ENCODE results near the gene SPTBN4. TPM values are rescaled to one million over a fixed set of nuclear protein-coding genes. Genes with fewer than 3 reads are reported as not detected.
"Not testable (repeated sequence)": the region's sequence is repeated elsewhere in the genome, so short reads cannot be mapped to it uniquely, and the experiment has no call there.

Gene SPTBN4
- total RNA-seq, 2 experiments from 2014 or later: 1.3 to 2.3 TPM

DNA sequence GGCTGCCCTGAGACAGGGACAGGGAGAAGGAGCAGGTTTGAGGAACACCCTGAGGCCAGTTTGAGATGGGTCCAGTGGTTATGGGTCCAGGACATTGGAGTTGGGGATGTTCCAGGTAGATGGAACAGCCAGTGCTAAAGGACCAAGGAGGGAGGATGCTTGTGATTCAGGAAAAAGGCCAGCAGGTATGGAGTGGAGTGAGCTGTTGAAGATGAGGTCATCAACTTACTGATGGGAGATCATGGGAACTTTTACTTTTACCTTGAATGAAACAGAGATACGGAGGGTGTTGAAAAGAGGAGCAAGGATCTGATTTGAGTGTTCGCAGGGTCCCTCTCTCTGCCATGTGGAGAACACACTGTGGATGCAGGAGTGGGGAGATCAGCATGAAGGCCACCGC lies 25.5 kb downstream of the SPTBN4 start:
- CTCF ChIA-PET: interaction anchor here (1.7 kb wide), 1 partner anchor 187 kb away, joined by 4 read pairs; no protein-coding TSS in a partner anchor
- H3K27ac Mint-ChIP-seq: no peak overlapping the region
- H3K9me3 Mint-ChIP-seq: no peaks in the 10 kb centered on the region
- TF ChIP-seq, protein P1, sequence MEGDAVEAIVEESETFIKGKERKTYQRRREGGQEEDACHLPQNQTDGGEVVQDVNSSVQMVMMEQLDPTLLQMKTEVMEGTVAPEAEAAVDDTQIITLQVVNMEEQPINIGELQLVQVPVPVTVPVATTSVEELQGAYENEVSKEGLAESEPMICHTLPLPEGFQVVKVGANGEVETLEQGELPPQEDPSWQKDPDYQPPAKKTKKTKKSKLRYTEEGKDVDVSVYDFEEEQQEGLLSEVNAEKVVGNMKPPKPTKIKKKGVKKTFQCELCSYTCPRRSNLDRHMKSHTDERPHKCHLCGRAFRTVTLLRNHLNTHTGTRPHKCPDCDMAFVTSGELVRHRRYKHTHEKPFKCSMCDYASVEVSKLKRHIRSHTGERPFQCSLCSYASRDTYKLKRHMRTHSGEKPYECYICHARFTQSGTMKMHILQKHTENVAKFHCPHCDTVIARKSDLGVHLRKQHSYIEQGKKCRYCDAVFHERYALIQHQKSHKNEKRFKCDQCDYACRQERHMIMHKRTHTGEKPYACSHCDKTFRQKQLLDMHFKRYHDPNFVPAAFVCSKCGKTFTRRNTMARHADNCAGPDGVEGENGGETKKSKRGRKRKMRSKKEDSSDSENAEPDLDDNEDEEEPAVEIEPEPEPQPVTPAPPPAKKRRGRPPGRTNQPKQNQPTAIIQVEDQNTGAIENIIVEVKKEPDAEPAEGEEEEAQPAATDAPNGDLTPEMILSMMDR (IDR thresholded peaks at IDR 0.05): no peak
- peaks cover 6% of the 10 kb centered on the region for H3K4me1 Mint-ChIP-seq (ENCODE audit: low read depth)
- no peak overlapping the region for H3K4me3 Mint-ChIP-seq
- no peaks in the 10 kb centered on the region for H3K36me3 Mint-ChIP-seq (ENCODE audit: low read depth)
- no peak for ATAC-seq
- no peak for DNase-seq
- POLR2A ChIA-PET: no interaction called here
- intact Hi-C loops (cut with micrococcal nuclease): no loop called here
- peaks cover 13% of the 10 kb centered on the region for H3K27me3 Mint-ChIP-seq

DNA sequence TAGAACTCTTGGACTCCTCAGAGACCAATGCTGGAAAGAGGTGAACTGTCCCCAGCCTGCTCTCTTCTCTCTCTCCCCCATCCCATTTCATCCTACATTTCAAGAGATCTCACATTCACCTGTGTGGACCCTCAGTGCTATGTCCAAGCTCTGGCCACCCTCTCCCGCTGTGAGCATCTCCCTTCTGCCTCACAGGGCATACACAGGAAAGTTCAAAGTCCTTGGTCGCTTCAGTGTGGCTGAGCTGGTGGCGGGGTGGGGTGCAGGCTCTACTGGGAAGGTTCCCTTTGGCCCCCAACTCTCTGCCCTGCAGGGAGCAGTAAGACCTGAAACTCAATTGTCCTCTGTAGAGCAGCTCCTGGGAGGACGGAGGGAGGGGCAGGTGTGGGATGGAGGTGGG lies 27.0 kb downstream of the SPTBN4 start:
- Mint-ChIP-seq H3K27ac (no peak overlapping the region), H3K4me1 (ENCODE audit: low read depth) (no peaks in the 10 kb centered on the region)
- TF ChIP-seq, protein P1 (IDR thresholded peaks at IDR 0.05): no peak

DNA sequence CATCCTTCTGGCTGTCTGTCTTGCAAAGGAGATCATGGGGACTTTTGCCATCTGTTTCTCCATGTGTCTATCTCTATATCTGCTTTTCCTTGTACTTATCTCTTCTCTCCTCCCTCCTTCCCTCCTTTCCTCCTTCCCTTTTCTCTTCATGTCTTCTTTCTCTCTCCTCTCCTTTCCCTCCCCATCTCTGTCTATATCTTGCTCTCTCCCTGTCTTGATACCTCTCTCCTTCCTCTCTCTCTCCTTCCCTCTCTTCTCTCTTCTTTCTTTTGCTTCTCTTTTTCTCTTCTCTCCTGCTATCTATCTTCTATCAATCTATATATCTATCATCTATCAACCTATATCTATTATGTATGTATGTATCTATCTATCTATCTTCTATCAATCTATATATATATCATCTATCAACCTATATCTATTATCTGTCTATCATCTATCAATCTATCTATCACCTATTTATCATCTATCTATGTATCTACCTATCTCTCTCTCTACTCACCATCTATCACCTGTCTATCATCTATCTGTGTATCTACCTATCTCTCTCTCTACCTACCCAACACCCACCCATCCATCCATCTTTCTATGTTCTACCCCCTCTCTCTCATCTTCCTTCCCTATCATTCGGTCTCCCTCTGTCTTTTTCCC lies 27.5 kb downstream of the SPTBN4 start:
- peaks cover 5% of the 10 kb centered on the region for H3K27me3 Mint-ChIP-seq
- DNase-seq (no peak), ATAC-seq (no peak)
- H3K4me1 Mint-ChIP-seq (ENCODE audit: low read depth): no peaks in the 10 kb centered on the region
- ChIA-PET CTCF (interaction anchor here (1.0 kb wide), 1 partner anchor 15 kb away, joined by 3 read pairs; no protein-coding TSS in a partner anchor), POLR2A (no interaction called here)
- H3K9me3 Mint-ChIP-seq: no peaks in the 10 kb centered on the region
- H3K27ac Mint-ChIP-seq: no peak overlapping the region
- no peaks in the 10 kb centered on the region for H3K36me3 Mint-ChIP-seq (ENCODE audit: low read depth)
- H3K4me3 Mint-ChIP-seq: no peak overlapping the region
- intact Hi-C loops (cut with micrococcal nuclease): no loop called here
- TF ChIP-seq, protein P1 (IDR thresholded peaks at IDR 0.05): peak; percentile 15

More for the DNA sequence above, 27.0 kb downstream of the SPTBN4 start:
- no peaks in the 10 kb centered on the region for H3K9me3 Mint-ChIP-seq
- H3K4me3 Mint-ChIP-seq: no peak overlapping the region
- no peak for ATAC-seq
- H3K27me3 Mint-ChIP-seq: peaks cover 5% of the 10 kb centered on the region
- intact Hi-C loops (cut with micrococcal nuclease): no loop called here
- POLR2A ChIA-PET: no interaction called here
- CTCF ChIA-PET: interaction anchor here (1.0 to 1.7 kb wide), 2 partner anchors 16 to 188 kb away, joined by 3 to 4 read pairs; no protein-coding TSS in a partner anchor
- no peak for DNase-seq
- H3K36me3 Mint-ChIP-seq (ENCODE audit: low read depth): no peaks in the 10 kb centered on the region

DNA sequence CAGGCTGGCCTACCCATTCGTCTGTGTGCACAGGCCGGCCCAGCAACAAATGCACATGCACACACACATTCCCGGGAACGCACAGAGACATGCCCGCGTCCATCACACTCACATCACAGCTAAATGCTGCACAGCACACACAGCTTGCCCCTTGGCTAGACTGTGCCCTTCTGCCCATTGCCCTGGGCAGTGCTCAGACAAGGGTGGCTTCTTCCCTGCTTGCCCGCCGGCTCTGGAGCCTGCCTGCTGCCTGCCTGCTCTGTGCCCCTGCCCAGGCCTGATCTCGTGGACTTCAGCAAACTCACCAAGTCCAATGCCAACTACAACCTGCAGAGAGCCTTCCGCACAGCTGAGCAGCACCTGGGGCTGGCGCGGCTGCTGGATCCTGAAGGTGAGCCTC lies 30.4 kb downstream of the SPTBN4 start:
- H3K27me3 Mint-ChIP-seq: peaks cover 5% of the 10 kb centered on the region
- CTCF ChIA-PET: no interaction called here

DNA sequence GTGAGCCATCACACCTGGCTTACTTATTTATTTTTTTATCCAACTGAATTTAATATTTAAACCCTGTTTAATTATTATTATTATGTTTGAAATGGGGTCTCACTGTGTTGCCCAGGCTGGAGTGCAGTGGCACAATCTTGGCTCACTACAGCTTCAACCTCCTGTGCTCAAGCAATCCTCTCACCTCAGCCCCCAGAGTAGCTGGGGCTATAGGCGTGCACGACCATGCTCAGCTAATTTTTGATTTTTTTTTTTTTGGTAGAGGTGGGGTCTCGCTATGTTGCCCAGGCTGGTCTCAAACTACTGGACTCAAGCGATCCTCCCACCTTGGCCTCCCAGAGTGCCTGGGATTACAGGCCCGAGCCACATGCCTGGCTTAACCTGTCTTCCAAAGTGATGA lies 32.5 kb downstream of the SPTBN4 start:
- POLR2A ChIA-PET: no interaction called here
- no peak for ATAC-seq

More for the DNA sequence above, 30.4 kb downstream of the SPTBN4 start:
- H3K4me3 Mint-ChIP-seq: no peak overlapping the region
- no peaks in the 10 kb centered on the region for H3K36me3 Mint-ChIP-seq (ENCODE audit: low read depth)
- DNase-seq (no peak), ATAC-seq (no peak)
- intact Hi-C loops (cut with micrococcal nuclease): no loop called here
- H3K9me3 Mint-ChIP-seq: no peaks in the 10 kb centered on the region
- POLR2A ChIA-PET: no interaction called here
- TF ChIP-seq, protein P1 (IDR thresholded peaks at IDR 0.05): no peak
- H3K27ac Mint-ChIP-seq: no peak overlapping the region
- no peaks in the 10 kb centered on the region for H3K4me1 Mint-ChIP-seq (ENCODE audit: low read depth)

DNA sequence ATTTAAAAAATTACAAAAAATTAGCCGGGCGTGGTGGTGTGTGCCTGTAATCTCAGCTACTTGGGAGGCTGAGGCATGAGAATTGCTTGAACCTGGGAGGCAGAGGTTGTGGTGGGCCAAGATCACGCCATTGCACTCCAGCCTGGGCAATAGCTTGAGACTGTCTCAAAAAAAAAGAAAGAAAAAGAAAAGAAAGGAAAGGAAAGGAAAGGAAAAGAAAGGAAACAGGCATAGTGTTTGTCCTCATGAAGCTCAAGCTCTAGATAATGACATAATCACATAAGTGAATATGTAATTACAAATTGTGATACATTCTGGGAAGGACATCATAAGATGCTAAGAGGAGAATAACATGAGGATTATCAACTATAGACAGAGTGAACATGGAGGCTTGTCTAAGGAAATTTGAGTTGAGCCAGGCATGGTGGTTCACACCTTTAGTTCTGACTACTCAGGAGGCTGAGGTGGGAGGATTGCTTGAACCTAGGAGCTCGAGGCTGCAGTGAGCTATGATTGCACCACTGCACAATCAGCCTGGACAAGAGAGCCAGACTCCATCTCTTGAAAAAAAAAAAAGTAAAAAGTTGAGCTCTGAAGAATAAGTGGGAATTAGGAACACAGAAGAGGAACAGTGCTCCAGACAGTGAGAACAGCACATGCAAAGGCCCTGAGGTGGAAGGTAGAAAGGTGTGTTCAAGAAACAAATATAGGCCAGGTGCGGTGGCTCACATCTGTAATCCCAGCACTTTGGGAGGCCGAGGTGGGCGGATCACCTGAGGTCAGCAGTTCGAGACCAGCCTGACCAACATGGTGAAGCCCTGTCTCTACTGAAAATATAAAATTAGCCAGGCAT lies 34.1 kb downstream of the SPTBN4 start:
- H3K4me3 Mint-ChIP-seq; H3K4me1 Mint-ChIP-seq (ENCODE audit: low read depth); POLR2A ChIA-PET; H3K27me3 Mint-ChIP-seq; H3K9me3 Mint-ChIP-seq; ATAC-seq; DNase-seq; H3K36me3 Mint-ChIP-seq (ENCODE audit: low read depth); H3K27ac Mint-ChIP-seq; intact Hi-C loops (cut with micrococcal nuclease): not testable (repeated sequence)
- CTCF ChIA-PET: interaction anchor here (1.0 to 1.4 kb wide), 3 partner anchors 23 to 134 kb away, joined by 3 to 6 read pairs (median 4); partner anchors contain the start of gene BLVRB

More for the DNA sequence above, 32.5 kb downstream of the SPTBN4 start:
- TF ChIP-seq, protein P1 (IDR thresholded peaks at IDR 0.05): no peak
- CTCF ChIA-PET: interaction anchor here (0.5 to 1.3 kb wide), 2 partner anchors 135 to 164 kb away, joined by 3 to 4 read pairs; no protein-coding TSS in a partner anchor
- peaks cover 6% of the 10 kb centered on the region for H3K27me3 Mint-ChIP-seq
- no peak overlapping the region for H3K27ac Mint-ChIP-seq
- H3K4me3 Mint-ChIP-seq: no peak overlapping the region
- no peak for DNase-seq
- no peaks in the 10 kb centered on the region for H3K9me3 Mint-ChIP-seq
- no peaks in the 10 kb centered on the region for H3K36me3 Mint-ChIP-seq (ENCODE audit: low read depth)
- H3K4me1 Mint-ChIP-seq (ENCODE audit: low read depth): no peaks in the 10 kb centered on the region
- intact Hi-C loops (cut with micrococcal nuclease): no loop called here

All from activated CD8-positive, alpha-beta T cell treated with anti-CD3 and anti-CD28 coated beads for 36 hours (primary cell).